HG03060 (cell line): ENCODE measurements around the gene PAPOLG.
"Not testable (repeated sequence)": the region's sequence is repeated elsewhere in the genome, so short reads cannot be mapped to it uniquely, and the experiment has no call there.

Experiments
- ATAC-seq: cut with Tn5 transposase; IDR thresholded peaks from one replicate; pipeline ENCODE4 v1.9.1; 2021; ENCODE audit warnings: low read depth, moderate number of reproducible peaks; ENCODE audit not compliant: unreplicated experiment

The PAPOLG gene

GRCh38 chr2:60821587-60822302 is 65.7 kb downstream of the PAPOLG start:
- no peak for ATAC-seq

GRCh38 chr2:60822987-60823386 is 66.9 kb downstream of the PAPOLG start:
- no peak for ATAC-seq

- ATAC-seq, result no peak
Measured at GRCh38 chr2:60823694-60824305, 67.7 kb downstream of the PAPOLG start.

GRCh38 chr2:60825666-60826065 is 69.6 kb downstream of the PAPOLG start:
- ATAC-seq, result no peak

- ATAC-seq, result no peak
Measured at GRCh38 chr2:60826111-60826510, 70.0 kb downstream of the PAPOLG start.

- not testable (repeated sequence) for ATAC-seq
Measured at GRCh38 chr2:60826860-60827259, 70.8 kb downstream of the PAPOLG start.

- ATAC-seq, result no peak
Measured at GRCh38 chr2:60827369-60827768, 71.3 kb downstream of the PAPOLG start.

- no peak for ATAC-seq
Measured at GRCh38 chr2:60830991-60831390, 74.9 kb downstream of the PAPOLG start.

GRCh38 chr2:60831921-60832320 is 75.9 kb downstream of the PAPOLG start:
- ATAC-seq, result no peak

GRCh38 chr2:60832621-60833020 is 76.6 kb downstream of the PAPOLG start:
- no peak for ATAC-seq

GRCh38 chr2:60834270-60834717 is 78.2 kb downstream of the PAPOLG start:
- peak; percentile 32 for ATAC-seq

GRCh38 chr2:60836491-60836890 is 80.4 kb downstream of the PAPOLG start:
- no peak for ATAC-seq

- no peak for ATAC-seq
Measured at GRCh38 chr2:60837123-60837522, 81.1 kb downstream of the PAPOLG start.

GRCh38 chr2:60838481-60838880 is 82.4 kb downstream of the PAPOLG start:
- ATAC-seq, result no peak

- peak; percentile 37 for ATAC-seq
Measured at GRCh38 chr2:60839126-60839813, 83.2 kb downstream of the PAPOLG start.

- peak; percentile 36 for ATAC-seq
Measured at GRCh38 chr2:60840880-60841279, 84.8 kb downstream of the PAPOLG start.

- no peak for ATAC-seq
Measured at GRCh38 chr2:60843006-60843405, 86.9 kb downstream of the PAPOLG start.

GRCh38 chr2:60844105-60844504 is 88.0 kb downstream of the PAPOLG start:
- no peak for ATAC-seq

GRCh38 chr2:60847854-60848253 is 91.8 kb downstream of the PAPOLG start:
- ATAC-seq, result no peak
